Liver (tissue), 9 donors: ENCODE results near the gene C6orf89. TPM values are rescaled to one million over a fixed set of nuclear protein-coding genes. Genes with fewer than 3 reads are reported as not detected.

Source experiments
- DNase-seq: peaks from one replicate; pipeline ENCODE4 v3.0.0-alpha.2; 2017; ENCODE audit warnings: low spot score
- H3K27ac ChIP-seq, 2 donors: one replicate each; pipeline ENCODE4 v1.7.0; 2013; ENCODE audit warnings: inconsistent platforms in 2 of 2, low read length in 2 of 2, control low read depth in 1 of 2, low read depth in 1 of 2, mild to moderate bottlenecking in 1 of 2
- H3K27me3 ChIP-seq, 4 donors: one replicate each; pipeline versions ENCODE4 v1.6.1 to v1.7.0; 2013; ENCODE audit warnings: low read length in 3 of 4, inconsistent platforms in 1 of 4, mild to moderate bottlenecking in 1 of 4, moderate library complexity in 1 of 4; ENCODE audit not compliant: control insufficient read depth in 4 of 4, insufficient read depth in 4 of 4
- H3K36me3 ChIP-seq, 4 donors: one replicate each; pipeline versions ENCODE4 v1.6.1 to v1.7.0; 2013; ENCODE audit warnings: low read length in 3 of 4, mild to moderate bottlenecking in 3 of 4, low read depth in 1 of 4, moderate library complexity in 1 of 4; ENCODE audit not compliant: control insufficient read depth in 4 of 4, insufficient read depth in 3 of 4
- H3K4me1 ChIP-seq, 4 donors: one replicate each; pipeline versions ENCODE4 v1.6.1 to v1.7.0; 2013; ENCODE audit warnings: low read length in 3 of 4, mild to moderate bottlenecking in 3 of 4, moderate library complexity in 1 of 4; ENCODE audit not compliant: control insufficient read depth in 4 of 4, insufficient read depth in 4 of 4
- H3K4me3 ChIP-seq, 3 donors: one replicate each; pipeline versions ENCODE4 v1.6.1 to v1.7.0; 2013; ENCODE audit warnings: low read length in 3 of 3, control low read depth in 1 of 3, low read depth in 1 of 3, mild to moderate bottlenecking in 1 of 3
- H3K9ac ChIP-seq, 2 donors: one replicate each; pipeline ENCODE4 v1.7.0; 2013; ENCODE audit warnings: low read length in 2 of 2, mild to moderate bottlenecking in 2 of 2, moderate library complexity in 2 of 2, control low read depth in 1 of 2, low read depth in 1 of 2
- H3K9me3 ChIP-seq, 4 donors: one replicate each; pipeline versions ENCODE4 v1.6.1 to v1.7.0; 2013; ENCODE audit warnings: low read length in 3 of 4; ENCODE audit not compliant: control insufficient read depth in 4 of 4
- EGR1 ChIP-seq, 2 donors: IDR thresholded peaks; 2 replicates each; pipeline ENCODE4 v1.6.1; 2016 to 2018; ENCODE audit warnings: antibody characterized with exemption in 2 of 2, low read depth in 2 of 2
- FOXA2 ChIP-seq: IDR thresholded peaks from 2 replicates; pipeline ENCODE4 v1.6.1; 2016; ENCODE audit warnings: antibody characterized with exemption
- HNF4A ChIP-seq, 2 donors: conservative IDR thresholded peaks; 2 replicates each; pipeline ENCODE4 v1.6.1; 2016; ENCODE audit warnings: antibody characterized with exemption in 2 of 2, mild to moderate bottlenecking in 2 of 2
- HNF4G ChIP-seq: IDR thresholded peaks from 2 replicates; pipeline ENCODE4 v1.6.1; 2016; ENCODE audit warnings: antibody characterized with exemption
- JUND ChIP-seq, 2 donors: IDR thresholded peaks; 2 replicates each; pipeline ENCODE4 v1.6.1; 2016; ENCODE audit warnings: antibody characterized with exemption in 2 of 2
- NR2F2 ChIP-seq: IDR thresholded peaks from 2 replicates; pipeline ENCODE4 v1.6.1; 2016; ENCODE audit warnings: antibody characterized with exemption
- RAD21 ChIP-seq, 2 donors: IDR thresholded peaks; 2 replicates each; pipeline ENCODE4 v1.6.1; 2016; ENCODE audit warnings: antibody characterized with exemption in 2 of 2, mild to moderate bottlenecking in 2 of 2
- REST ChIP-seq: IDR thresholded peaks from 2 replicates; pipeline ENCODE4 v1.6.1; 2016; ENCODE audit warnings: antibody characterized with exemption, mild to moderate bottlenecking
- SP1 ChIP-seq: IDR thresholded peaks from 2 replicates; pipeline ENCODE4 v1.6.1; 2018; ENCODE audit warnings: antibody characterized with exemption, mild to moderate bottlenecking
- TAF1 ChIP-seq: conservative IDR thresholded peaks from 2 replicates; pipeline ENCODE4 v1.6.1; 2016; ENCODE audit warnings: antibody characterized with exemption, mild to moderate bottlenecking
- YY1 ChIP-seq: IDR thresholded peaks from 2 replicates; pipeline ENCODE4 v1.6.1; 2016; ENCODE audit warnings: antibody characterized with exemption, mild to moderate bottlenecking
- WGBS: extraction: QIAGEN DNeasy Blood & Tissue Kit; methylation state at CpG from one replicate; pipeline ENCODE4 v1.1.7; 2013; 5-methylcytosine and 5-hydroxymethylcytosine counted together
- polyA plus RNA-seq, 2 donors: library from polyadenylated mRNA; stranded (reverse) in 1 of 2; unstranded in 1 of 2; fragments of 200-250 nt in 1 of 2; fragments of >200 nt in 1 of 2; fragmentation: Nextera tagmentation in 1 of 2; extraction: Ambion mirVana in 1 of 2; gene quantifications; one replicate each; pipeline versions ENCODE4 v1.2.1 to v1.2.3, GENCODE V29; 2013 to 2015
- total RNA-seq, 2 donors: library from RNA; depleted of rRNA; stranded (reverse); fragments of >200 nt; gene quantifications; one replicate each; pipeline ENCODE4 v1.2.3, GENCODE V29; 2014
- TF ChIP-seq, protein P1 (sequence below): IDR thresholded peaks from 2 replicates; pipeline ENCODE4 v1.6.1; 2016; ENCODE audit warnings: antibody characterized with exemption
- TF ChIP-seq, protein P2 (sequence below): IDR thresholded peaks from 2 replicates; pipeline ENCODE4 v1.6.1; 2016; ENCODE audit warnings: antibody characterized with exemption
- donor health status: healthy.
- donor health status: healthy.
- donor health status: healthy.
- donor health status: healthy.
- donor health status: healthy.

C6orf89 gene
- total and polyA plus RNA-seq, 4 donors = 14.0 to 27.2 (median 21.0) TPM

GRCh38 chr6:36893976-36894932 is 8.5 kb downstream of the C6orf89 start:
- Histone ChIP-seq H3K9ac (no peak overlapping the region), H3K9me3 (no peaks in the 10 kb centered on the region), H3K27ac (no peak overlapping the region), H3K4me1 (no peaks in the 10 kb centered on the region), H3K27me3 (no peaks in the 10 kb centered on the region), H3K36me3 (peaks cover 0 to 12% (median 6%) of the 10 kb centered on the region in 4 donors), H3K4me3 (no peak overlapping the region)
- TF ChIP-seq, protein P1, sequence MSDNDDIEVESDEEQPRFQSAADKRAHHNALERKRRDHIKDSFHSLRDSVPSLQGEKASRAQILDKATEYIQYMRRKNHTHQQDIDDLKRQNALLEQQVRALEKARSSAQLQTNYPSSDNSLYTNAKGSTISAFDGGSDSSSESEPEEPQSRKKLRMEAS = no peak
- no peak for TF ChIP-seq HNF4G
- no peak for TF ChIP-seq SP1
- no peak for TF ChIP-seq TAF1
- WGBS = 94% methylated on average over 8 of the region's 8 CpGs
- no peak for DNase-seq

- no peak overlapping the region for H3K4me3 ChIP-seq
- H3K9ac ChIP-seq = no peak overlapping the region
- TF ChIP-seq YY1 (no peak), RAD21 (IDR thresholded peaks at IDR 0.05) (peak in 1 of 2 donors; percentile 38)
- DNase-seq = no peak
- WGBS = 92% methylated on average over 6 of the region's 6 CpGs
- no peak overlapping the region for H3K27ac ChIP-seq
- H3K36me3 ChIP-seq = peaks cover 0 to 24% (median 15%) of the 10 kb centered on the region in 4 donors
- no peaks in the 10 kb centered on the region for H3K9me3 ChIP-seq
- H3K4me1 ChIP-seq = no peaks in the 10 kb centered on the region
- H3K27me3 ChIP-seq = no peaks in the 10 kb centered on the region
Observed at GRCh38 chr6:36897609-36898008, 11.9 kb downstream of the C6orf89 start.

GRCh38 chr6:36904114-36904513 is 18.4 kb downstream of the C6orf89 start:
- 91% methylated on average over 4 of the region's 4 CpGs for WGBS
- TF ChIP-seq HNF4A (conservative IDR thresholded peaks at IDR 0.05) = no peak
- no peak for TF ChIP-seq EGR1 (IDR thresholded peaks at IDR 0.05; ENCODE audit: low read depth in 2 of 2)
- no peak for TF ChIP-seq TAF1
- TF ChIP-seq YY1 = no peak

DNA sequence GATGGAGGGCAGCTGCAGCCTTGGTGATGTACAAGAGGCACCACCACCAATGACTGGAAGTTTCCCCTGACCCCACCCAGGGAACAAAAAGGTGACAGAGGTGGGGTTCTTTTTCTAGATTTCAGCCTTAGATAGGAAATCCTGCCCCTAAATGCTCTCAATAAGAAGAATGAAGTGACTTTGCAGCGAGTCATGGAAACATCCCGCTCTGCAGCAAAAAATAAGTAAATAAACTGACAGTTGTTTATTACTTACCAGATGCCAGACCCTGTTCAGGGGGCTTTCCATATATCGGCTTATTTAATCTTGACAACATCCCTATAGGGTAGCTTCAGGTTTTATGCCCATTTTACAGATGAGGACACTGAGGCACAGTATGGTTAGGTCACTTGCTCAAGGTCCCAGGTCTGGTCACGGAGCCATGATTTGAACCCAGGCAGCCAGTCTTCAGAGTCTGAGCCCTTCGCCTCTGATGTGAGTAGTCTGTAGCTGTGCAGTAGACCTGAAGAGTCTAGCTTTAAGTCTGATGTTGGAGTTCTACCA is 19.2 kb downstream of the C6orf89 start:
- DNase-seq = no peak
- Histone ChIP-seq H3K4me3 (no peak overlapping the region), H3K27me3 (no peaks in the 10 kb centered on the region), H3K9me3 (no peaks in the 10 kb centered on the region), H3K36me3 (peaks cover 5 to 20% (median 18%) of the 10 kb centered on the region in 4 donors), H3K27ac (no peak overlapping the region), H3K9ac (no peak overlapping the region), H3K4me1 (peaks cover 0 to 13% (median 8%) of the 10 kb centered on the region in 4 donors)
- TF ChIP-seq HNF4A (conservative IDR thresholded peaks at IDR 0.05) (no peak), NR2F2 (no peak), REST (no peak), RAD21 (IDR thresholded peaks at IDR 0.05) (no peak), YY1 (no peak), FOXA2 (no peak), JUND (IDR thresholded peaks at IDR 0.05) (no peak)
- TF ChIP-seq, protein P2, sequence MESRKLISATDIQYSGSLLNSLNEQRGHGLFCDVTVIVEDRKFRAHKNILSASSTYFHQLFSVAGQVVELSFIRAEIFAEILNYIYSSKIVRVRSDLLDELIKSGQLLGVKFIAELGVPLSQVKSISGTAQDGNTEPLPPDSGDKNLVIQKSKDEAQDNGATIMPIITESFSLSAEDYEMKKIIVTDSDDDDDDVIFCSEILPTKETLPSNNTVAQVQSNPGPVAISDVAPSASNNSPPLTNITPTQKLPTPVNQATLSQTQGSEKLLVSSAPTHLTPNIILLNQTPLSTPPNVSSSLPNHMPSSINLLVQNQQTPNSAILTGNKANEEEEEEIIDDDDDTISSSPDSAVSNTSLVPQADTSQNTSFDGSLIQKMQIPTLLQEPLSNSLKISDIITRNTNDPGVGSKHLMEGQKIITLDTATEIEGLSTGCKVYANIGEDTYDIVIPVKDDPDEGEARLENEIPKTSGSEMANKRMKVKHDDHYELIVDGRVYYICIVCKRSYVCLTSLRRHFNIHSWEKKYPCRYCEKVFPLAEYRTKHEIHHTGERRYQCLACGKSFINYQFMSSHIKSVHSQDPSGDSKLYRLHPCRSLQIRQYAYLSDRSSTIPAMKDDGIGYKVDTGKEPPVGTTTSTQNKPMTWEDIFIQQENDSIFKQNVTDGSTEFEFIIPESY = no peak
- WGBS = 99% methylated on average over 5 of the region's 5 CpGs

More at GRCh38 chr6:36904114-36904513, 18.4 kb downstream of the C6orf89 start:
- H3K9ac ChIP-seq = no peak overlapping the region
- no peak overlapping the region for H3K4me3 ChIP-seq
- no peaks in the 10 kb centered on the region for H3K27me3 ChIP-seq
- peaks cover 0 to 13% (median 8%) of the 10 kb centered on the region in 4 donors for H3K4me1 ChIP-seq
- DNase-seq = no peak
- no peak overlapping the region for H3K27ac ChIP-seq
- peaks cover 5 to 24% (median 21%) of the 10 kb centered on the region in 4 donors for H3K36me3 ChIP-seq
- H3K9me3 ChIP-seq = no peaks in the 10 kb centered on the region
